CD14-positive monocyte (primary cell): ENCODE results near the gene DCPS. TPM values are rescaled to one million over a fixed set of nuclear protein-coding genes. Genes with fewer than 3 reads are reported as not detected.

Experiments
- DNase-seq, 3 donors: peaks; one replicate each; pipeline ENCODE4 v3.0.0-alpha.2; 2011 to 2022
- H2AFZ ChIP-seq: 2 replicates; pipeline ENCODE4 v1.6.0; 2012; ENCODE audit warnings: mild to moderate bottlenecking, low read depth, low read length, inconsistent platforms; ENCODE audit not compliant: insufficient read depth, poor library complexity, severe bottlenecking
- H3K27ac ChIP-seq, 2 donors: 1 replicate in 1 of 2; 2 replicates in 1 of 2; pipeline ENCODE4 v1.5.1; 2012 to 2013; ENCODE audit warnings: low read length in 2 of 2, control low read depth in 1 of 2, inconsistent platforms in 1 of 2, low read depth in 1 of 2, mild to moderate bottlenecking in 1 of 2
- H3K27me3 ChIP-seq, 2 donors: one replicate each; pipeline versions ENCODE4 v1.6.0 to v1.6.1; 2011 to 2013; ENCODE audit warnings: low read length in 2 of 2; ENCODE audit not compliant: control insufficient read depth in 2 of 2, insufficient read depth in 2 of 2
- H3K36me3 ChIP-seq, 2 donors: replicated peaks in 1 of 2; 1 replicate in 1 of 2; 2 replicates in 1 of 2; pipeline versions ENCODE4 v1.5.1 to v1.6.1; 2012 to 2013; ENCODE audit warnings: low read length in 2 of 2, control low read depth in 1 of 2, inconsistent platforms in 1 of 2, mild to moderate bottlenecking in 1 of 2; ENCODE audit not compliant: insufficient read depth in 2 of 2, control insufficient read depth in 1 of 2
- H3K4me1 ChIP-seq, 2 donors: 1 replicate in 1 of 2; 2 replicates in 1 of 2; pipeline versions ENCODE4 v1.5.1 to v1.6.1; 2012 to 2013; ENCODE audit warnings: low read length in 2 of 2, control low read depth in 1 of 2, inconsistent platforms in 1 of 2, mild to moderate bottlenecking in 1 of 2, moderate library complexity in 1 of 2; ENCODE audit not compliant: insufficient read depth in 2 of 2, control insufficient read depth in 1 of 2
- H3K4me2 ChIP-seq: replicated peaks from 2 replicates; pipeline ENCODE3; 2012; ENCODE audit warnings: low read length, moderate library complexity, mild to moderate bottlenecking; ENCODE audit not compliant: poor library complexity, severe bottlenecking; ENCODE audit errors: extremely low read depth
- H3K4me3 ChIP-seq, 3 experiments: fragments of 200-600 bp in 1 of 3; sonication (generic) in 1 of 3; replicated peaks in 1 of 3; 1 replicate in 2 of 3; 2 replicates in 1 of 3; pipeline ENCODE4 v1.5.1; 2011 to 2013; ENCODE audit warnings: low read length in 3 of 3, mild to moderate bottlenecking in 3 of 3, control low read depth in 2 of 3, low read depth in 2 of 3, inconsistent platforms in 1 of 3, moderate library complexity in 1 of 3
- H3K79me2 ChIP-seq: 2 replicates; pipeline ENCODE4 v1.6.0; 2012; ENCODE audit warnings: mild to moderate bottlenecking, control low read depth, inconsistent platforms, low read length, moderate library complexity; ENCODE audit not compliant: insufficient read depth
- H3K9ac ChIP-seq: 2 replicates; pipeline ENCODE4 v1.6.0; 2017; ENCODE audit warnings: low read length, mild to moderate bottlenecking; ENCODE audit not compliant: insufficient read depth, poor library complexity, severe bottlenecking
- H3K9me3 ChIP-seq, 2 donors: replicated peaks in 1 of 2; 1 replicate in 1 of 2; 2 replicates in 1 of 2; pipeline versions ENCODE4 v1.5.1 to v1.6.1; 2012 to 2013; ENCODE audit warnings: low read length in 2 of 2, control low read depth in 1 of 2; ENCODE audit not compliant: control insufficient read depth in 1 of 2, insufficient read depth in 1 of 2
- H4K20me1 ChIP-seq: 2 replicates; pipeline ENCODE4 v1.6.0; 2012; ENCODE audit warnings: mild to moderate bottlenecking, low read length, control low read depth, moderate library complexity; ENCODE audit not compliant: insufficient read depth
- H3K27ac Mint-ChIP-seq, 7 donors: one replicate each; pipeline ENCODE4 v1.8.0; 2020; ENCODE audit warnings: mild to moderate bottlenecking in 7 of 7, mixed read lengths in 7 of 7, moderate library complexity in 6 of 7, inconsistent platforms in 2 of 7
- H3K27me3 Mint-ChIP-seq, 3 donors: one replicate each; pipeline ENCODE4 v1.8.0; 2021 to 2022; ENCODE audit warnings: low read depth in 3 of 3, mild to moderate bottlenecking in 3 of 3, mixed read lengths in 3 of 3, moderate library complexity in 3 of 3, inconsistent platforms in 1 of 3
- H3K36me3 Mint-ChIP-seq, 2 donors: one replicate each; pipeline ENCODE4 v1.8.0; 2020; ENCODE audit warnings: mixed read lengths in 2 of 2, inconsistent platforms in 1 of 2, mild to moderate bottlenecking in 1 of 2
- H3K4me1 Mint-ChIP-seq: one replicate; pipeline ENCODE4 v1.8.0; 2020; ENCODE audit warnings: mild to moderate bottlenecking, mixed read lengths
- H3K4me3 Mint-ChIP-seq, 2 donors: one replicate each; pipeline ENCODE4 v1.8.0; 2020; ENCODE audit warnings: mild to moderate bottlenecking in 2 of 2, mixed read lengths in 2 of 2, moderate library complexity in 1 of 2
- H3K9me3 Mint-ChIP-seq, 7 donors: one replicate each; pipeline ENCODE4 v1.8.0; 2020 to 2022; ENCODE audit warnings: mixed read lengths in 7 of 7, mild to moderate bottlenecking in 6 of 7, moderate library complexity in 6 of 7, inconsistent platforms in 2 of 7
- CTCF ChIP-seq: fragments of 200-600 bp; IDR thresholded peaks from one replicate; pipeline ENCODE4 v1.8.0; 2022; ENCODE audit warnings: antibody characterized with exemption, mild to moderate bottlenecking
- WGBS: methylation state at CpG from one replicate; pipeline ENCODE4 v1.1.5; 2013; ENCODE audit warnings: missing lambda C conversion rate; ENCODE audit not compliant: insufficient coverage; 5-methylcytosine and 5-hydroxymethylcytosine counted together
- intact Hi-C, 2 donors: fragments of 100-400 bp; cut with micrococcal nuclease; formaldehyde crosslinking; loops; one replicate each; pipeline versions ENCODE4 v1.15.0 to v1.15.1; 2023
- polyA plus RNA-seq, 3 donors: library from polyadenylated mRNA; depleted of rRNA in 1 of 3; unstranded in 2 of 3; stranded (reverse) in 1 of 3; fragments of 300-500 nt in 2 of 3; fragments of >200 nt in 1 of 3; fragmentation: Illumina TruSeq in 2 of 3; gene quantifications; 1 replicate in 2 of 3; 2 replicates in 1 of 3; pipeline ENCODE4 v1.2.3, GENCODE V29; 2012 to 2021

Gene DCPS
- polyA plus RNA-seq, 3 donors = 26.3 to 30.7 (median 30.4) TPM

GRCh38 chr11:126336138-126336541 lies 32.3 kb downstream of the DCPS start:
- Mint-ChIP-seq H3K27me3 (peaks cover 0 to 5% (median 3%) of the 10 kb centered on the region in 3 donors), H3K27ac (peak overlapping the region in 3 of 7 donors; percentile 57 to 71 (median 61)), H3K4me1 (peaks cover 27% of the 10 kb centered on the region), H3K9me3 (no peaks in the 10 kb centered on the region), H3K4me3 (no peak overlapping the region), H3K36me3 (peaks cover 77 to 84% of the 10 kb centered on the region in 2 donors)
- intact Hi-C loops = no loop called here
- H4K20me1 ChIP-seq = peaks cover 3% of the 10 kb centered on the region
- WGBS = 7% methylated on average over 7 of the region's 8 CpGs
- H3K4me1 ChIP-seq = peaks cover 16 to 18% of the 10 kb centered on the region in 2 donors
- peaks cover 48 to 79% of the 10 kb centered on the region in 2 donors for H3K36me3 ChIP-seq
- no peak for TF ChIP-seq CTCF
- H2AFZ ChIP-seq = no peak overlapping the region
- no peaks in the 10 kb centered on the region for H3K27me3 ChIP-seq
- no peak overlapping the region for H3K27ac ChIP-seq
- no peak overlapping the region for H3K4me3 ChIP-seq
- H3K9ac ChIP-seq = no peak overlapping the region
- H3K9me3 ChIP-seq = no peaks in the 10 kb centered on the region
- no peak overlapping the region for H3K4me2 ChIP-seq
- no peaks in the 10 kb centered on the region for H3K79me2 ChIP-seq
- DNase-seq = no peak

DNA sequence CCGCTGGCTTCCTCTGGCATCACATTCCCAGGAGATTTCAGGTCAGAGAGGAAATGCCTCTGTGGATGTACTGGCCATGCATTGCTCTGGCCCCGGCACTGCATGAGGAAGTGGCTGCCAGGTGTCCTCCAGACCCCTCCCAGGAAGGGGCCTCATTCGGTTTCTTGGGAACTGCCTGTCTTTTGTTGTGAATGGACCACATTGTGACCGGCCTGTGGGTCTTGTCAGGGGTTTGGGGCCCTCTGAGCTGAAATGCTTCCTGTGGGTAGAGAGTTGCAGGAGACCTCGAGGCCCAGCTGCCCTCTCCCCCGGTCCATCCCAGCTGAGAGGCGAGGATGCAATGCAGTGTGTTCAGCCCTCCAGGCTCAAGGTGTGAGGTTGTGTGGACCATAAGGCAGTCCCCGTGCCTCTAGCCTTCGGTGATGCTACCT lies 32.8 kb downstream of the DCPS start:
- no peaks in the 10 kb centered on the region for H3K27me3 ChIP-seq
- no peak for TF ChIP-seq CTCF
- Mint-ChIP-seq H3K36me3 (peaks cover 77 to 84% of the 10 kb centered on the region in 2 donors), H3K4me1 (peaks cover 32% of the 10 kb centered on the region), H3K9me3 (no peaks in the 10 kb centered on the region), H3K27ac (peak overlapping the region in 4 of 7 donors; percentile 57 to 71 (median 66)), H3K4me3 (no peak overlapping the region), H3K27me3 (peaks cover 0 to 5% (median 3%) of the 10 kb centered on the region in 3 donors)
- peaks cover 3% of the 10 kb centered on the region for H4K20me1 ChIP-seq
- H3K27ac ChIP-seq = no peak overlapping the region
- no peak overlapping the region for H3K9ac ChIP-seq
- no peak overlapping the region for H2AFZ ChIP-seq
- no peaks in the 10 kb centered on the region for H3K79me2 ChIP-seq
- intact Hi-C loops = no loop called here
- peaks cover 19 to 20% of the 10 kb centered on the region in 2 donors for H3K4me1 ChIP-seq
- no peak overlapping the region for H3K4me3 ChIP-seq
- peaks cover 47 to 79% of the 10 kb centered on the region in 2 donors for H3K36me3 ChIP-seq
- no peaks in the 10 kb centered on the region for H3K9me3 ChIP-seq
- H3K4me2 ChIP-seq = no peak overlapping the region
- WGBS = 22% methylated on average over 6 of the region's 9 CpGs
- no peak for DNase-seq
